GM13976 (cell line): Measurements from ENCODE around the gene LOXL3.

Experiments used
- DNase-seq: peaks from one replicate; pipeline ENCODE4 v3.0.0; 2012; ENCODE audit warnings: low spot score
- CTCF ChIP-seq: IDR thresholded peaks from 2 replicates; pipeline ENCODE4 v1.5.1; 2012; ENCODE audit warnings: borderline replicate concordance, mild to moderate bottlenecking; ENCODE audit not compliant: insufficient read depth; ENCODE audit errors: extremely low read depth, missing control alignments, control extremely low read depth
- in situ Hi-C: fragments of 300-500 bp; cut with MboI; formaldehyde crosslinking; loops from one replicate; pipeline ENCODE4 v1.12.0; 2022; ENCODE audit warnings: low sequenced_read_pairs, mixed read lengths, inconsistent platforms; ENCODE audit not compliant: unreplicated experiment

The LOXL3 gene

GRCh38 chr2:74526649-74527230 lies 27.0 kb downstream of the LOXL3 start:
- no peak for TF ChIP-seq CTCF
- in situ Hi-C loops, result no loop called here
- no peak for DNase-seq

GRCh38 chr2:74525717-74526648 lies 27.8 kb downstream of the LOXL3 start, which contains the start of gene DQX1:
DQX1 (minus strand) TSS chr2:74526231; CDS start chr2:74525729, 502 bp downstream.
- in situ Hi-C loops, result no loop called here
- DNase-seq, result peak; percentile 67
- TF ChIP-seq CTCF, result no peak

- TF ChIP-seq CTCF, result no peak
- no peak for DNase-seq
Measured at GRCh38 chr2:74524955-74525716, 28.6 kb downstream of the LOXL3 start.

GRCh38 chr2:74524005-74524404 lies 29.7 kb downstream of the LOXL3 start:
- no peak for TF ChIP-seq CTCF
- in situ Hi-C loops, result no loop called here
- no peak for DNase-seq

More at GRCh38 chr2:74524955-74525716, 28.6 kb downstream of the LOXL3 start:
- in situ Hi-C loops, result no loop called here

GRCh38 chr2:74522516-74522915 lies 31.2 kb downstream of the LOXL3 start:
- no peak for TF ChIP-seq CTCF
- in situ Hi-C loops, result no loop called here
- no peak for DNase-seq

- DNase-seq, result no peak
- no peak for TF ChIP-seq CTCF
- in situ Hi-C loops, result no loop called here
Measured at GRCh38 chr2:74516650-74517049, 37.1 kb downstream of the LOXL3 start.
